HT1080 (cell line): ENCODE results near the gene ULK4. TPM values are rescaled to one million over a fixed set of nuclear protein-coding genes. Genes with fewer than 3 reads are reported as not detected.
"Not testable (repeated sequence)": the region's sequence is repeated elsewhere in the genome, so short reads cannot be mapped to it uniquely, and the experiment has no call there.

Experiments used
- DNase-seq: peaks from one replicate; pipeline ENCODE4 v3.0.0-alpha.2; 2015; ENCODE audit warnings: low read depth
- total RNA-seq: library from RNA; depleted of rRNA; stranded (reverse); fragments of >200 nt; shearing (Covaris generic); gene quantifications from 2 replicates; pipeline ENCODE4 v1.2.3, GENCODE V29; 2014

The ULK4 gene
- total RNA-seq, 1 experiment from 2014 or later: 4.8 TPM

DNA sequence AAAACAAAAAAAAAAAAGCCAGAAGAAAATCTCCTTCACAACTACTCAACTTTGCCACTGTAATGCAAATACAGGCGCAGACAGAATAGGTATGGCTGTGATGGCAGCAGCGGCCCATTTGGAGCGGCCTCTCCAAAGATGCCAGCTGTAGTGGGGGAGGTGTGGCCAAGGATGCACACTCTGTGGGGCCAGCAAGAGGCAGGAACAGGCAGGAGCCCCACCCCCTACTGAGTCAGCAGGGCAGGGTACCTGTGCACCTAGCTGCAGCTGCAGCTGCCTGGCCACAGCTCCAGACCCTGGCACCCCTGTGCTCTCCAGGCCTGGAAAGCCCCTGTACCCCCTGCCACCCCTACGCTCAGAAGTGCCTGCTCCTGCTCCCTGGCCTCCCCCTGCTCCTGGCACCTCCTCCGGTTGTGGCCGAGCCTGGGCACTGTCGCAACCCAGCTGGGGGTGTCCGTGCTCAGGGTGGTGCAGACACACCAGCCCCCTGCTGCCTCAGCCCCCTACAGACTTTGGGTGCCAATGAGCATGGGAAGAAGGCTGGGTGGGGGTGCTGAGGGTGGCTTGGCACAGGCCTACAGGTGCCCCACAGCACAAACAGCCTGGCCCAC is 312.7 kb downstream of the ULK4 start:
- DNase-seq: no peak

DNA sequence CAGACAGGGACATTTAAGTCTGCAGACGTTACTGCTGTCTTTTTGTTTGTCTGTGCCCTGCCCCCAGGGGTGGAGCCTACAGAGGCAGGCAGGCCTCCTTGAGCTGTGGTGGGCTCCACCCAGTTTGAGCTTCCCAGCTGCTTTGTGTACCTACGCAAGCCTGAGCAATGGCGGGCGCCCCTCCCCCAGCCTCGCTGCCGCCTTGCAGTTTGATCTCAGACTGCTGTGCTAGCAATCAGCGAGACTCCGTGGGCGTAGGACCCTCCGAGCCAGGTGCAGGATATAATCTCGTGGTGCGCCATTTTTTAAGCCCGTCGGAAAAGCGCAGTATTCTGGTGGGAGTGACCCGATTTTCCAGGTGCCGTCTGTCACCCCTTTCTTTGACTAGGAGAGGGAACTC is 314.2 kb downstream of the ULK4 start:
- not testable (repeated sequence) for DNase-seq

DNA sequence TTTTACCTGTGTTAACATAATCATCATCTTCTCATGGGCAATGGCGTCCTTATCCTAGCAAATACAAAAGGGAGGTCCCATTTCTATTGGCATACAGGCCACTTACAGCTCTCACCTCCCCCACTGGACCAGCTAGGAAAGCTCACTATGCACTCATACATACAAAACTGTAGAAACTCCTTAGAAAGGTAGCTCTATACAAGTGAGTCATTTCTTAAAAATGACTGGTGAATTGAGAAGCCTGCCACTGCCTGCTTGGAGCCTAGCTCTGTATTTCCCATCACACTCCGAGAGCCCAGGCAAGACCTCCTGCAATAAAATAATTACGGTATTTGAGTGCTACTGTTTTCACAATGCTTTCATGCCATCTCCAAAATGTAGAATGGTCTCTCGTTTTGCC is 321.8 kb downstream of the ULK4 start:
- peak; percentile 41 for DNase-seq

DNA sequence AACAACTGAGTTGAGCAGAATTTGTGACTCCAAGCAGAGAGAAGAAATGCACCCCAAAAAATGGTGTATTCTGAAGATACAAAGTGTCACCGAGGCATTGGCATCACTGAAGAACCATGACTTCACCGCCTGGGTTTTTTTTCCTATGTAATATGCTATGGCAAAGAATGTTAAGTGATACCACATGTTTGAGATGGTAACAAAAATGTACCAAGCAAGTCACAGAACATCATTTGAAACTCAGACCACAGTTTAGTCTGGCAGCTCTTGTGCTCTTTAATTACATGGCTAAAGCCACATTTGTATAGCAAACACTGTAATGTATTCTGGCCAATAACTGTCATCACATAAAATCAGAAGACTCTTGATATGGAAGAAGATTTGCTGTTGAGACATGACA is 323.5 kb downstream of the ULK4 start:
- no peak for DNase-seq

GRCh38 chr3:41632700-41633099 is 329.2 kb downstream of the ULK4 start:
- DNase-seq: no peak

GRCh38 chr3:41630708-41631107 is 331.2 kb downstream of the ULK4 start:
- no peak for DNase-seq

DNA sequence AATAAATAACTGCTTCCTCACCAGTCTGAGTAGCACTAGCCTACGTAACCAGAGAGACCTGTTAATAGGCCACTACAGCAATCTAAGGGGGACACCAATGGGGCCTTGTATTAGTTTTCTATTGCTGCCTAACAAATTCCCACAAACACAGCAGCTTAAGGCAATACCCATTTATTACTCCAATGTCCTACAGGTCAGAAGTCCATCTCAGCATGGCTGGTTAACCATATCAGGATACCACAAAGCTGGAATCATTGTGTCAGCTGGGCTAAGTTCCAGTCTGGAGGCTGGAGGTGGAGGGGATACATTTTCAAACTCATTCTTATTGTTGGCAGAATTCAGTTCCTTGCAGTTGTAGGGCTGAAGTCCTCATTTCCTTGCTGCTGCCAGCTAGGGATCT is 331.9 kb downstream of the ULK4 start:
- no peak for DNase-seq

DNA sequence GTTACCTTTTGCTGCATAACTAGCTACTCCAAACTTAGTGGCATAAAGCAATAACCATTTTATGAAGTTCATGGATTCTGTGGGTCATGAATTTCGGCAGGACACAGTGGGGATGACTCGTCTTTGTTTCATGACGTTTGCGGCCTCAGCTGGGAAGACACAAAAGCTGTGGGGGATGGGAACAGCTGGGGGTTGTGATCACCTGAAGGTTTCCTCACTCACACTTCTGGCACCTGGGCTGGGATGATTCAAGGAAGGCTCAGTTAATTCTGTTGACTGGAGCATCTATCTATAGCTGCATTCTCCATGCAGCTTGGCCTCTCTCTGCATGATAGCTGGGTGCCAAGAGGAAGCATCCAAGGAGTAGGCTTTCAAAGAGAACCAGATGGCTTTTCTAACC is 332.8 kb downstream of the ULK4 start:
- no peak for DNase-seq

DNA sequence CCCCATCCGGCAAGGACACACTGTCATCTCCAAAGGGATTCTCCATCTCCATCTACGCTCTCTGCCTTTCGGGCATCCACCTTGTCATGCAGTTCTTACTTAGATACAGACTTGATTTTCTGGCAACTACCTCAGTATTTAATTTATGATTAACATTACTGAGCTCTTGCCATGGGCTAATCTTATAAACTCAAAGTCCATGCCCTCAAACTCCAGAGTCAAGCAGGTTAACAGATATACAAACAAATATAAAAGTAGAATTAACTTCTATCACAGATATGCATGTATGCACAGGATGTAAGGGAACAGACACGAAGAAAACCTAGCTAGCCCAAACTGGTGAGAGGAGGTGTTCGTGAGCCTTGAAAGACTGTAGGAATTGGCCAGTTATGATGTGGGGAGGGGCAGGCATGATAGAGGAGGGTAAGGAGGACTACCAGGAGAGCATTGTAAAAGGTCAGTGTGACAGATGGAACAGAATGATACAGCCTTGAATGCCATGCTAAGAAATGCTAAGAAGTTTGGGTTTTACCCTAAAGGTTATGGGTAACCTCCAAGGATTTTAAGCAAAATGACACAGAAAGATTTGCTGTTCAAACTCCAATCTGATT is 334.3 kb downstream of the ULK4 start:
- DNase-seq: no peak

- DNase-seq: no peak
Observed at GRCh38 chr3:41612853-41613252, 349.1 kb downstream of the ULK4 start.

DNA sequence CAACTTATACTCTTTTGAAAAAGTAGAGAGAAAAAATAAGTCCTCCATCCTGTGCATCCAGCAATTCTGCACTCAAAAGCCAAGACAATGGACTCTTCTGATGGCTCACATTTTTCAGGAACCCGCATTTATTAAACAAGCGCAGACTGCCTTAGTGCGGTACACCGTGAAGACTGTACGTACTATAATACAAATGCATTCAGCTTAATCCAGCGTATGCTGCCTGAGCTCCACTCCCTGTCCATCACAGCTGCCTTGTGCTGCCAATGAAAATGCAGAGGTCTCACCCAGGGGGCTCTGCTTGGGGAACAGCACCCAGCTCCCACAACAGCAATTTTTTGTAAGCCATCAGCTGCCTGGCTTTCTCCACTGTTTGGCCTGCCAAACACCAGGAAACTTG is 350.9 kb downstream of the ULK4 start:
- DNase-seq: no peak

- DNase-seq: no peak
Observed at GRCh38 chr3:41608347-41608746, 353.6 kb downstream of the ULK4 start.

DNA sequence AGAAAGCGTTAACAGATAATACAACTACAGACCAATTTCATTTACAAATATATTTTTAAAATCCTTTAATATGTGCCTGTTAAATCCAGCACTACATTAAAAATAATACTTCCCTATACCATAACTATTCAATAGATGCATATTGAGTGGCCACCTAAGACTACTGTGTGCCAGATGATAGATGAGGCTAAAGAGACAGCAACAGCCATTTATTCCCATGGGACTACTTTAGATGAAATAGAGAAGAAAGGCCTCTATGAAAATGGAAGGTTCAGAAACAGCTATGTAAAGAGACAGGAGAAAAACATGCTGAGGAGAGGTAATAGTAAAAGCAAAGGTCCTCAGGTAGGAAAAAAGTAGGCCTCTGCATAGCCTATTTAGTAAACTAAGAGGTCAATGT is 358.1 kb downstream of the ULK4 start:
- DNase-seq: no peak

GRCh38 chr3:41602121-41602520 is 359.8 kb downstream of the ULK4 start:
- DNase-seq: no peak

GRCh38 chr3:41601404-41601987 is 360.4 kb downstream of the ULK4 start:
- DNase-seq: no peak

GRCh38 chr3:41600616-41601015 is 361.3 kb downstream of the ULK4 start:
- DNase-seq: no peak

GRCh38 chr3:41599127-41599484 is 362.8 kb downstream of the ULK4 start:
- DNase-seq: no peak

- DNase-seq: peak; percentile 10
Observed at GRCh38 chr3:41598402-41599126, 363.3 kb downstream of the ULK4 start.

DNA sequence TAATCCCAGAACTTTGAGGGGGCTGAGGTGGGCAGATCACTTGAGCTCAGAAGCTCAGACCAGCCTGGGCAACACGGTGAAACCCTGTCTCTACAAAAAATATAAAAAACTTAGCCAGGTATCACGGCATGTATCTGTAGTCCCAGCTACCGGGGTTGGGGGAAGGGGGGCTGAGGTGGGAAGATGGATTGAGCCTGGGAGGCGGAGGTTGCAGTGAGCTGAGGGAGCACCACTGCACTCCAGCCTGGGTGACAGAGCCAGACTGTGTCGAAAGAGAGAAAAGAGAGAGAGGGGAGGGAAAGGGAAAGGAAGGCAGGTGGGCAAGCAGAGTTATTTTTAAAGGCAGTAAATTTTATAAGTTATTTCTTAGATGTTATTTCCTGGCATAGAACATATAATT is 368.1 kb downstream of the ULK4 start:
- no peak for DNase-seq

DNA sequence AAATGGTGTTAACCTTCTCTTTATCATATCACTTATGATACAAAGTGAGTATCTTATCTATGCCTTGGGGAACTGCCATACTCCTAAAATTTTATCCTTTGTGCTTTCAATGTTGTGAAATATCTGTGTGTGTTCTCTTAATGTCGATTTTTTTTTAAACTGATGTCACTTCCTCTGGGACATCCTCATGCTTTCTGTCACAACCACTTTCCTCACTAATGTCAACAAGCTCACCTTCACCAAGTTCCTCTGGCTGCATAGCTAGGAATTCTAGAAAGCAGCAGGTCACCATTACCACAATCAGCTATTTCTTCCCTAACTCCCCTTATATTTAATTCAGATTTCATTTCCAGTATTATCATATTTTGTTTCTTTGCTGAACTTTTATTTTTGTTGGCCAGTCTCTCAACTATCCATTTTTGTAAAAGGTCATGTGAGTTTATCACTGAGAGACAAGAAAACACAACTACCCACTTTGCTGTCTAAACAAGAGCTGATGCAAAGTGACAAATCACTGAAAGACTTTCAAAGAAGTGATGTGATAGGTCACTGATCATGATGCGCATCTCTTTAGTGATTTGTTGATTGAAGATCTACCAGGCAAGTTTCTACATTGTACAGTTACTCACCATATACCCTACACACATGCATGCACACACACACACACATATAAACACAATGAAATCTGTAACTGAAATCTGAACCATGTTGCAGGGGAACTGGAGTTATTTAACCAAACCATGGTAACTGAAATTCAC is 369.0 kb downstream of the ULK4 start:
- no peak for DNase-seq

DNA sequence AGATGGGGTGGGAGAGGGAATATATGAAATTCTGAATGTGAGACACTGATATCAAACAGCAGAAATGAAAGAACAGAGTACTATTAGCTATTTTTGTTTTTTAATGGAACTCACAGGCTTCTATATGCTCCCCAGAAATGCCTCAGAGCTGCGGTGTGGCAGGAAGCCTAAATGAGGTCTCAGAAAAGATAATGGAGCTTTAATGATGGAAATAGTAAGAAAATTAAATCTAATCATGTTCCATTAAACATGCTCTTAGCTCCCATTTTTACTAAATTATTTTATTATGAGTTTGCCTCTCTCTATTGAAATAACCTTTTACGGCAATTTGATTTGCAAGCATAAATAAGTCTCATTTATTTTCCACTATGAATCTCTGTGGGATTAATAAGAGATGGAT is 378.9 kb downstream of the ULK4 start:
- no peak for DNase-seq

DNA sequence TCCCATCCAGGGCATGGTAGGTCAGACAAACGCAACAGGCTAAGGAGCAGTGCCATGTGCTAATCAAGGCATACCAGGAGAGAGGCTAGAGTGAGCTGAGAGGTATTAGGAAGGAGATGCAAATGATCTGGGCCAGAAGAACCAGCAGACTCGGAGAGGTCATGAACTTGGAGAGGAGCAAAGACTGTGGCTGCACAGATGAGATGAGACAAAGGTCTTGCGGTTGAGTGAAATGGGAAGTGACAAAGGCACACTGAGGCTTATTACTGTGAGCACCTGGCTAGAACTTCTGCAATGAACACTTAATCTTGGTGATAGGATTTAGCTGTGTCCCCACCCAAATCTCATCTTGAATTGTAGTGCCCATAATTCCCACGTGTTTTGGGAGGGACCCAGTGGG is 380.2 kb downstream of the ULK4 start:
- no peak for DNase-seq
